ENCODE data around the gene BCO2. TPM values are rescaled to one million over a fixed set of nuclear protein-coding genes. Genes with fewer than 3 reads are reported as not detected.

The BCO2 gene
- total RNA-seq, 1 experiment from 2014 or later, result 0.31 TPM

DNA sequence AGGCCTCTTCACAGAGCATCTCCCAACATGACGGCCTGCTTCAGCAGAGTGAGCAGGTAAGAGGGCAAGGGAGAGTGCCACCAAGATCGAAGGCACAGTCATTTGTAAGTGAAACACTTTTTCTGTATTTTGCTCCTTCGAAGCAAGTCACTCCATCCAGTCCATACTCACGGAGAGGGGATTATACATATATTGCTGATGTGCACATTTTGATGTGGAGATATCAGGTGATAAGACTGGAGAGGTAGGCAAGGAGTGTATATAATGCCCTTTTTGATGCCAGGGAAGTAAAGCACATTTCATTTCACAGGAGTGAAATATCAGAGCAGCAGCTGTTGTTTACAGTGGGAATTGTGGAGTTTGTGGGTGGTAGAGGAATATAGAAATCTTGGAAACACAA is 62.1 kb downstream of the BCO2 start:
- Histone ChIP-seq H3K27me3 (ENCODE audit: insufficient read depth, low read length) (no peaks in the 10 kb centered on the region), H3K4me1 (ENCODE audit: insufficient read depth, low read length) (no peaks in the 10 kb centered on the region), H3K23me2 (ENCODE audit: insufficient read length, low read depth, low read length, poor library complexity, severe bottlenecking) (no peaks in the 10 kb centered on the region), H4K5ac (ENCODE audit: insufficient read length, low read depth, low read length) (no peak overlapping the region), H3K4me2 (ENCODE audit: insufficient read depth, insufficient read length, low read length) (no peak overlapping the region), H4K91ac (ENCODE audit: insufficient read length, low read depth, low read length) (no peak overlapping the region), H3T11ph (ENCODE audit: low read length) (no peak overlapping the region), H3K79me2 (ENCODE audit: insufficient read depth, low read length) (no peaks in the 10 kb centered on the region), H3K14ac (ENCODE audit: insufficient read depth, low read length) (no peak overlapping the region), H2BK15ac (ENCODE audit: low read depth, low read length) (no peak overlapping the region), H3K56ac (ENCODE audit: insufficient read length, low read depth, low read length) (no peak overlapping the region), H3K9me3 (ENCODE audit: control insufficient read depth, low read depth, low read length) (no peaks in the 10 kb centered on the region), H3K27ac (ENCODE audit: insufficient read length, low read depth, low read length) (no peak overlapping the region), H2AK5ac (ENCODE audit: insufficient read length, low read length) (no peak overlapping the region), H4K20me1 (ENCODE audit: control insufficient read depth, insufficient read depth, insufficient read length) (no peaks in the 10 kb centered on the region), H2BK12ac (ENCODE audit: insufficient read length, low read depth, low read length) (no peak overlapping the region), H3K9ac (ENCODE audit: extremely low read depth, insufficient read length, low read length) (no peak overlapping the region), H4K8ac (replicated peaks; ENCODE audit: insufficient read length, low read depth, low read length) (no peak overlapping the region), H2AFZ (ENCODE audit: low read length) (no peak overlapping the region), H3K23ac (ENCODE audit: insufficient read length, low read depth, low read length) (no peak overlapping the region), H3K4ac (ENCODE audit: low read depth, low read length) (no peak overlapping the region), H2BK5ac (ENCODE audit: insufficient read length, low read length) (no peak overlapping the region), H3K18ac (ENCODE audit: insufficient read length, low read depth, low read length) (no peak overlapping the region), H3K79me1 (ENCODE audit: insufficient read depth, low read depth, low read length, poor library complexity, severe bottlenecking) (no peaks in the 10 kb centered on the region), H2BK120ac (ENCODE audit: low read depth, low read length, poor library complexity, severe bottlenecking) (no peak overlapping the region), H2BK20ac (ENCODE audit: low read depth, low read length, poor library complexity, severe bottlenecking) (no peak overlapping the region)
- no peak overlapping the region for H3K27ac Mint-ChIP-seq
- H3K27me3 Mint-ChIP-seq (ENCODE audit: low read depth), result no peaks in the 10 kb centered on the region
- no peak for DNase-seq
- peak overlapping the region in 1 of 2 experiments; percentile 24; a peak in 1 of 5 replicates for H3K4me3 Mint-ChIP-seq
- H3K36me3 Mint-ChIP-seq (ENCODE audit: insufficient read depth in 1 of 3, low read depth in 3 of 3), result peaks cover 6 to 44% (median 38%) of the 10 kb centered on the region in 3 experiments; a peak in 6 of 7 replicates
- TF ChIP-seq, protein P1, sequence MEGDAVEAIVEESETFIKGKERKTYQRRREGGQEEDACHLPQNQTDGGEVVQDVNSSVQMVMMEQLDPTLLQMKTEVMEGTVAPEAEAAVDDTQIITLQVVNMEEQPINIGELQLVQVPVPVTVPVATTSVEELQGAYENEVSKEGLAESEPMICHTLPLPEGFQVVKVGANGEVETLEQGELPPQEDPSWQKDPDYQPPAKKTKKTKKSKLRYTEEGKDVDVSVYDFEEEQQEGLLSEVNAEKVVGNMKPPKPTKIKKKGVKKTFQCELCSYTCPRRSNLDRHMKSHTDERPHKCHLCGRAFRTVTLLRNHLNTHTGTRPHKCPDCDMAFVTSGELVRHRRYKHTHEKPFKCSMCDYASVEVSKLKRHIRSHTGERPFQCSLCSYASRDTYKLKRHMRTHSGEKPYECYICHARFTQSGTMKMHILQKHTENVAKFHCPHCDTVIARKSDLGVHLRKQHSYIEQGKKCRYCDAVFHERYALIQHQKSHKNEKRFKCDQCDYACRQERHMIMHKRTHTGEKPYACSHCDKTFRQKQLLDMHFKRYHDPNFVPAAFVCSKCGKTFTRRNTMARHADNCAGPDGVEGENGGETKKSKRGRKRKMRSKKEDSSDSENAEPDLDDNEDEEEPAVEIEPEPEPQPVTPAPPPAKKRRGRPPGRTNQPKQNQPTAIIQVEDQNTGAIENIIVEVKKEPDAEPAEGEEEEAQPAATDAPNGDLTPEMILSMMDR (conservative IDR thresholded peaks at IDR 0.05), result no peak
- H3K4me1 Mint-ChIP-seq, result peaks cover 0 to 5% of the 10 kb centered on the region in 2 experiments; a peak in 1 of 4 replicates
- no CpG with 5 or more reads among the region's 4 CpGs for WGBS (ENCODE audit: extremely low coverage, insufficient read length, low lambda C conversion rate)
- H3K9me3 Mint-ChIP-seq, result no peaks in the 10 kb centered on the region
